HepG2 (cell line): ENCODE results near the gene RTP2. TPM values are rescaled to one million over a fixed set of nuclear protein-coding genes. Genes with fewer than 3 reads are reported as not detected.

Source experiments
- BORCS8-MEF2B ChIP-seq: sonication (generic); formaldehyde crosslinking; IDR thresholded peaks from 2 replicates; pipeline ENCODE4 v1.8.0; 2022; ENCODE audit warnings: mild to moderate bottlenecking, missing genetic modification reagents
- CREB1 ChIP-seq, 2 experiments: fragments of 450-650 bp in 1 of 2; IDR thresholded peaks; 2 replicates each; pipeline ENCODE4 v1.6.1; 2016 to 2017; ENCODE audit warnings: control low read depth in 1 of 2, mild to moderate bottlenecking in 1 of 2, missing compliant biosample characterization in 1 of 2, missing genetic modification characterization in 1 of 2
- ESRRA ChIP-seq: sonication (generic); formaldehyde crosslinking; IDR thresholded peaks from 2 replicates; pipeline ENCODE4 v1.5.1; 2020; ENCODE audit warnings: mild to moderate bottlenecking, low read depth, missing genetic modification reagents
- FOXP1 ChIP-seq, 2 experiments: fragments of 450-650 bp in 1 of 2; IDR thresholded peaks; 2 replicates each; pipeline ENCODE4 v1.6.1; 2017 to 2018; ENCODE audit warnings: antibody characterized with exemption in 1 of 2
- JDP2 ChIP-seq: sonication (generic); formaldehyde crosslinking; IDR thresholded peaks from 2 replicates; pipeline ENCODE4 v1.8.1; 2022; ENCODE audit warnings: missing genetic modification reagents, borderline replicate concordance
- KMT2A ChIP-seq: sonication (generic); formaldehyde crosslinking; IDR thresholded peaks from 2 replicates; pipeline ENCODE4 v1.4.0; 2020; ENCODE audit warnings: missing genetic modification reagents
- SIX4 ChIP-seq: sonication (generic); formaldehyde crosslinking; IDR thresholded peaks from 2 replicates; pipeline ENCODE4 v1.4.0; 2020; ENCODE audit warnings: missing genetic modification reagents
- SP5 ChIP-seq: IDR thresholded peaks from 2 replicates; pipeline ENCODE4 v1.6.1; 2016; ENCODE audit warnings: low read depth, borderline replicate concordance
- ZNF282 ChIP-seq: fragments of 450-650 bp; IDR thresholded peaks from 2 replicates; pipeline ENCODE4 v1.6.1; 2018; ENCODE audit not compliant: partially characterized antibody
- ZNF44 ChIP-seq: sonication (generic); formaldehyde crosslinking; IDR thresholded peaks from 2 replicates; pipeline ENCODE4 v1.5.1; 2020; ENCODE audit warnings: mild to moderate bottlenecking, missing genetic modification reagents
- ZNF549 ChIP-seq: sonication (generic); formaldehyde crosslinking; IDR thresholded peaks from 2 replicates; pipeline ENCODE4 v1.5.0; 2020; ENCODE audit warnings: missing genetic modification reagents
- ZNF564 ChIP-seq: sonication (generic); formaldehyde crosslinking; IDR thresholded peaks from 2 replicates; pipeline ENCODE4 v1.8.1; 2023; ENCODE audit warnings: mild to moderate bottlenecking, missing genetic modification reagents
- ZNF773 ChIP-seq: sonication (generic); formaldehyde crosslinking; IDR thresholded peaks from 2 replicates; pipeline ENCODE4 v1.4.0; 2020; ENCODE audit warnings: missing genetic modification reagents, borderline replicate concordance
- ZNF790 ChIP-seq: sonication (generic); formaldehyde crosslinking; IDR thresholded peaks from 2 replicates; pipeline ENCODE4 v1.8.0; 2022; ENCODE audit warnings: missing genetic modification reagents, mild to moderate bottlenecking, borderline replicate concordance
- polyA plus RNA-seq, 8 experiments: library from polyadenylated mRNA; depleted of rRNA in 3 of 8; stranded (reverse) in 7 of 8; unstranded in 1 of 8; fragments of >200 nt; fragmentation: Illumina TruSeq in 4 of 8; extraction: Trizol in 4 of 8; gene quantifications; 2 replicates each; pipeline versions ENCODE4 v1.2.1 to v1.2.3, GENCODE V29; 2011 to 2016; ENCODE audit warnings: low read depth in 4 of 8, missing spikeins in 1 of 8, mixed read lengths in 1 of 8; ENCODE audit not compliant: insufficient read depth in 1 of 8
- total RNA-seq, 5 experiments: library from RNA; depleted of rRNA; stranded (reverse); fragments of >200 nt; fragmentation: Illumina TruSeq; extraction: Trizol; gene quantifications; 2 replicates each; pipeline ENCODE4 v1.2.3, GENCODE V29; 2016; ENCODE audit warnings: low read depth in 1 of 5
- TF ChIP-seq, protein P1 (sequence below): sonication (generic); formaldehyde crosslinking; IDR thresholded peaks from 2 replicates; pipeline ENCODE4 v1.5.0; 2020; ENCODE audit warnings: missing genetic modification reagents
- TF ChIP-seq, protein P2 (sequence below): sonication (generic); formaldehyde crosslinking; IDR thresholded peaks from 2 replicates; pipeline ENCODE4 v1.8.0; 2022; ENCODE audit warnings: missing genetic modification reagents, mild to moderate bottlenecking, moderate library complexity, borderline replicate concordance
- TF ChIP-seq, protein P3 (sequence below): IDR thresholded peaks from 2 replicates; pipeline ENCODE4 v1.6.1; 2012; ENCODE audit warnings: inconsistent platforms
- TF ChIP-seq, protein P4 (sequence below): sonication (generic); formaldehyde crosslinking; IDR thresholded peaks from 2 replicates; pipeline ENCODE4 v1.5.0; 2020; ENCODE audit warnings: missing genetic modification reagents, mild to moderate bottlenecking, borderline replicate concordance
- TF ChIP-seq, protein P5 (sequence below): IDR thresholded peaks from 2 replicates; pipeline ENCODE4 v1.6.1; 2016; ENCODE audit warnings: low read depth, borderline replicate concordance
- TF ChIP-seq, protein P6 (sequence below), 2 experiments: fragments of 450-650 bp in 1 of 2; sonication (generic) in 1 of 2; formaldehyde crosslinking; IDR thresholded peaks; 2 replicates each; pipeline versions ENCODE4 v1.5.0 to v1.8.0; 2020 to 2022; ENCODE audit warnings: mild to moderate bottlenecking in 1 of 2, missing genetic modification reagents in 1 of 2

RTP2 gene
- total and polyA plus RNA-seq, 2 of the 13 experiments (the other 11 are each of a cell fraction or from before 2014, with no cell fraction given), result not detected

DNA sequence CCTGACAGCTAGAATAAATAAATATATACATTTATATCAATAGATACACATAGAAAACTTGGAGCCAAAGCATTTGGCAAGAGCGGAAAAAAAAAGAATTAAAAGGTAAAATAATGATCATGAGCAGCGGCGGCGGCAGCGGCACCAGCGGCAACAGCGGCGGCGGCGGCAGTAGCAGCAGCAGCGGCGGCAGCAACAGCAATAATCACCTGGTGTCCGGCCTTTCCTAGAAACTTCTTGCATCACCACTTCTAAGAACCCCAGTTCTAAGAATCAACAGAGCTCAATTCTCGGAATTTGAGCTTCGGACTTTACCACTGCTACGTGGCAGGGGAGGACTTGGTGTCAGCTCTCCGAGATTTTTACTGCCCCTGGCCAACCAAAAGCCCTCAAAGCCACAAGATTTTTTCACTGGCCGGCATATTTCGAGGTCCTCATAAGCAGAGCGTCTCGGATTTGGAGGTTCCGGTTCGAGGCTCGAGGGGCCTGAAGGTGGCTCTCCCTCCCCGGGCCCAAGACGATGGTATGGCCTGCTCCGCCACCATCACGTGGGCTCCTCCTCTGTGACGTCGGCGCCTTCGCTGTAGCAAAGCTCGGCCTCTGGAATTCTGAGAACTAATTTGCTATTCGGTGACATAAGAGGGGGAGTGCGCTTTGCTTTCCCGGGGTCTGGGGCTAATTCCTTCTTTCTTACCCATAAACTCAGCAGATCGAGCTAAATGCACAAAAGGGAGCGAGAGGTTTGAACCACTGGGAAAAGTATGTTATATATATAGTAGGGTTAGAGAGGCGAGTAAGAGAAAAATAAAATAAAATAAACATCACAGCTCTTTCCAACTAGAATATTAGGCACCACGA, 43.1 kb upstream of the RTP2 start, which contains the start of gene BCL6 (continued):
- TF ChIP-seq ZNF44 (CRISPR knock-in tag) (no peak), ZNF282 (no peak), CREB1 (IDR thresholded peaks at IDR 0.05) (peak; percentile 91), CREB1 (CRISPR knock-in tag; IDR thresholded peaks at IDR 0.05) (peak; percentile 94), BORCS8-MEF2B (no peak), ZNF773 (peak; percentile 74; the same call in 1 of the 2 replicates), SP5 (CRISPR knock-in tag) (0 out of 2 replicates have a peak, but pooled peaks have one; percentile 26), ZNF549 (CRISPR knock-in tag) (peak; percentile 47; the same call in 1 of the 2 replicates), JDP2 (no peak; the same call in 1 of the 2 replicates), ESRRA (CRISPR knock-in tag) (no peak), SIX4 (peak; percentile 60; the same call in 1 of the 2 replicates), FOXP1 (IDR thresholded peaks at IDR 0.05) (no peak), FOXP1 (CRISPR knock-in tag; IDR thresholded peaks at IDR 0.05) (peak; percentile 62), ZNF564 (CRISPR knock-in tag) (no peak; the same call in 1 of the 2 replicates), KMT2A (CRISPR knock-in tag) (peak; percentile 90), ZNF790 (CRISPR knock-in tag) (no peak)
- TF ChIP-seq, protein P1, sequence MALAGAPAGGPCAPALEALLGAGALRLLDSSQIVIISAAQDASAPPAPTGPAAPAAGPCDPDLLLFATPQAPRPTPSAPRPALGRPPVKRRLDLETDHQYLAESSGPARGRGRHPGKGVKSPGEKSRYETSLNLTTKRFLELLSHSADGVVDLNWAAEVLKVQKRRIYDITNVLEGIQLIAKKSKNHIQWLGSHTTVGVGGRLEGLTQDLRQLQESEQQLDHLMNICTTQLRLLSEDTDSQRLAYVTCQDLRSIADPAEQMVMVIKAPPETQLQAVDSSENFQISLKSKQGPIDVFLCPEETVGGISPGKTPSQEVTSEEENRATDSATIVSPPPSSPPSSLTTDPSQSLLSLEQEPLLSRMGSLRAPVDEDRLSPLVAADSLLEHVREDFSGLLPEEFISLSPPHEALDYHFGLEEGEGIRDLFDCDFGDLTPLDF, result peak; percentile 74
- TF ChIP-seq, protein P2, sequence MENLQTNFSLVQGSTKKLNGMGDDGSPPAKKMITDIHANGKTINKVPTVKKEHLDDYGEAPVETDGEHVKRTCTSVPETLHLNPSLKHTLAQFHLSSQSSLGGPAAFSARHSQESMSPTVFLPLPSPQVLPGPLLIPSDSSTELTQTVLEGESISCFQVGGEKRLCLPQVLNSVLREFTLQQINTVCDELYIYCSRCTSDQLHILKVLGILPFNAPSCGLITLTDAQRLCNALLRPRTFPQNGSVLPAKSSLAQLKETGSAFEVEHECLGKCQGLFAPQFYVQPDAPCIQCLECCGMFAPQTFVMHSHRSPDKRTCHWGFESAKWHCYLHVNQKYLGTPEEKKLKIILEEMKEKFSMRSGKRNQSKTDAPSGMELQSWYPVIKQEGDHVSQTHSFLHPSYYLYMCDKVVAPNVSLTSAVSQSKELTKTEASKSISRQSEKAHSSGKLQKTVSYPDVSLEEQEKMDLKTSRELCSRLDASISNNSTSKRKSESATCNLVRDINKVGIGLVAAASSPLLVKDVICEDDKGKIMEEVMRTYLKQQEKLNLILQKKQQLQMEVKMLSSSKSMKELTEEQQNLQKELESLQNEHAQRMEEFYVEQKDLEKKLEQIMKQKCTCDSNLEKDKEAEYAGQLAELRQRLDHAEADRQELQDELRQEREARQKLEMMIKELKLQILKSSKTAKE (CRISPR knock-in tag), result peak; percentile 58; the same call in 1 of the 2 replicates
- TF ChIP-seq, protein P3, sequence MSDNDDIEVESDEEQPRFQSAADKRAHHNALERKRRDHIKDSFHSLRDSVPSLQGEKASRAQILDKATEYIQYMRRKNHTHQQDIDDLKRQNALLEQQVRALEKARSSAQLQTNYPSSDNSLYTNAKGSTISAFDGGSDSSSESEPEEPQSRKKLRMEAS, result peak; percentile 79
- TF ChIP-seq, protein P4, sequence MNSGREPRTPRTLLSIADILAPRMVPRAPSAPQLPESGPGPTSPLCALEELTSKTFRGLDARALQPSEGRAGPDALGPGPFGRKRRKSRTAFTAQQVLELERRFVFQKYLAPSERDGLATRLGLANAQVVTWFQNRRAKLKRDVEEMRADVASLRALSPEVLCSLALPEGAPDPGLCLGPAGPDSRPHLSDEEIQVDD, result no peak
- TF ChIP-seq, protein P5, sequence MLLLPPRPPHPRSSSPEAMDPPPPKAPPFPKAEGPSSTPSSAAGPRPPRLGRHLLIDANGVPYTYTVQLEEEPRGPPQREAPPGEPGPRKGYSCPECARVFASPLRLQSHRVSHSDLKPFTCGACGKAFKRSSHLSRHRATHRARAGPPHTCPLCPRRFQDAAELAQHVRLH (CRISPR knock-in tag), result peak; percentile 69; the same call in 1 of the 2 replicates
- TF ChIP-seq, protein P6, sequence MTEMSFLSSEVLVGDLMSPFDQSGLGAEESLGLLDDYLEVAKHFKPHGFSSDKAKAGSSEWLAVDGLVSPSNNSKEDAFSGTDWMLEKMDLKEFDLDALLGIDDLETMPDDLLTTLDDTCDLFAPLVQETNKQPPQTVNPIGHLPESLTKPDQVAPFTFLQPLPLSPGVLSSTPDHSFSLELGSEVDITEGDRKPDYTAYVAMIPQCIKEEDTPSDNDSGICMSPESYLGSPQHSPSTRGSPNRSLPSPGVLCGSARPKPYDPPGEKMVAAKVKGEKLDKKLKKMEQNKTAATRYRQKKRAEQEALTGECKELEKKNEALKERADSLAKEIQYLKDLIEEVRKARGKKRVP (CRISPR knock-in tag; IDR thresholded peaks at IDR 0.05), result peak in 1 of 2 experiments; percentile 91; a peak in 2 of 4 replicates
